IPS-11a (cell line): ENCODE data around the gene SEMA3F.
"Not testable (repeated sequence)": the region's sequence is repeated elsewhere in the genome, so short reads cannot be mapped to it uniquely, and the experiment has no call there.

Source experiments
- H3K4me3 ChIP-seq: one replicate; pipeline ENCODE4 v1.5.1; 2013; ENCODE audit warnings: low read depth, low read length, control low read depth

The SEMA3F gene

DNA sequence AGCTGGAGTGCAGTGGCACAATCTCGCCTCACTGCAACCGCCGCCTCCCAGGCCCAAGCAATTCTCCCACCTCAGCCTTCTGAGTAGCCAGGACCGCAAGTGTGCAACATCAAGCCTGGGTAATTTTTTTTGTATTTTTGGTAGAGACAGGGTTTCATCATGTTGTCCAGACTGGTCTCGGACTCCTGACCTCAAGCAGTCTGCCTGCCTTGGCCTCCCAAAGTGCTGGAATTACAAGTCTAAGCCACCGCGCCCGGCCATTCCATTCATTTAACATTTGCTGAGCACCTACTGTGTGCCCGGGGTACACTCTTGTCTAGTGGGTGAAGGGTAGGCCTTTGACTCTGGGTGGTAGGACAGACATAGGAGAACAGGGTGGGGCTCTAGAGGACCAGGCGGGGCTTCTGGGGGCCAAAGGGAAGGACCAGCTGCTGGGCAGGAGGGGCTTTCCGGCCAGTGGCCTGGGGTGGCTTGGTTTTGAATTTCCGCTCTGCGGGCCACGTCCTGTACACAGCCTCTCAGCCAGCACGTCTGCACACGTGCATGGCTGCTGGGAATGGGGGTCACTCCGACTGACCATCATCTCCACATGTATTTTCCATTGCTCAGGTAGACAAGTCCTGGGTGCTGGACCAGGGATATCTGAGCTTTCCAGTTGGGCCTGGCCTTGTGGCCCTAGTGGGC lies 52.4 kb downstream of the SEMA3F start:
- H3K4me3 ChIP-seq, result no peak overlapping the region

DNA sequence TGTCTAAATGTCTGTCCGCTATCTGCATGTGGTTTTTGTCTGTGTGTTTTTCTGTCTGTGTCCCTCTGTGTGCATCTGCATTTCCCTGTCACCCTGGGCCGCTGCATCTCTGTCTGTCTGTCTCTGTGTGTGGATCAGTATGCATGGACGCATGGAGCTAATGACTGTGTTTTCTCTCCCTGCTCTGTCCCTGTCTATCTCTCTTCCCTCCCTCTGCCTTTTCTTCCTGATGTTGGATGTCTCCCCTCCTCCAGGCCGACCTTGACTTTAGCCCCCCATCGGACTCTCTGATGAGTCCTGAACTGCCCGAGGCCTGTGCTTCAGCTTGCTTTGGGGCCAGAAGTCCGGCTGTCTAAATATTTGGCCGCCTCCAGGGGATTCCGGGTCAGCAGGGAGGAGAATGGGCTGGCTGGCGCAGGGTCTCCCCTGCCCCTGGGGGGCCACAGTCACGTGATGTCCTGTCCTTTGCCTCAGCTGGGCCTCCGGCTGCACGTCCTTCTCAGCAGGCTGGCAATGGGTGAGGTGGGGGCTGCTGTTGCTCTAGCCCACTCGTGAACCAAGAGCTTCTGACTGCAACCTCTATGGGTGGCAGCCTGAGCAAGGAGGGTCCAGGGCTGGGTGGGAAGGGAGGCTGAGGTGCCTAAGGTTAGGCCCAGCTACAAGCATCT lies 53.7 kb downstream of the SEMA3F start:
- no peak overlapping the region for H3K4me3 ChIP-seq

DNA sequence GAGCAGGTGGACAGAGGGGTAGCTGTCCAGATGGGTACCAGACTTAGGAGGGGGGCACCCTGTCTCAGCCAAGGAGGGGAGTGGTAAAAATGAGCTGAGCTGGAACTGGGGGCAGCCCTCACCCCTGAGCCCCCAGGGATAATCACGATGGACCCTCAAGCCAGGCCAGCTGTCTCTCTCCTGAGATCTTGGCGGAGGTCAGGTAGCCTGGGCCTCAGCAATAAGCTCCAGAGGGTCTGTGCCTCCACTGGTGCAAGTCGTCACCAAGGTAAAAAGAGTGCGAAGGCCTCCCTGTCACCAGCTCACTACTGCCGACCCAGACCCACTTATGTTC lies 55.0 kb downstream of the SEMA3F start:
- H3K4me3 ChIP-seq, result no peak overlapping the region

DNA sequence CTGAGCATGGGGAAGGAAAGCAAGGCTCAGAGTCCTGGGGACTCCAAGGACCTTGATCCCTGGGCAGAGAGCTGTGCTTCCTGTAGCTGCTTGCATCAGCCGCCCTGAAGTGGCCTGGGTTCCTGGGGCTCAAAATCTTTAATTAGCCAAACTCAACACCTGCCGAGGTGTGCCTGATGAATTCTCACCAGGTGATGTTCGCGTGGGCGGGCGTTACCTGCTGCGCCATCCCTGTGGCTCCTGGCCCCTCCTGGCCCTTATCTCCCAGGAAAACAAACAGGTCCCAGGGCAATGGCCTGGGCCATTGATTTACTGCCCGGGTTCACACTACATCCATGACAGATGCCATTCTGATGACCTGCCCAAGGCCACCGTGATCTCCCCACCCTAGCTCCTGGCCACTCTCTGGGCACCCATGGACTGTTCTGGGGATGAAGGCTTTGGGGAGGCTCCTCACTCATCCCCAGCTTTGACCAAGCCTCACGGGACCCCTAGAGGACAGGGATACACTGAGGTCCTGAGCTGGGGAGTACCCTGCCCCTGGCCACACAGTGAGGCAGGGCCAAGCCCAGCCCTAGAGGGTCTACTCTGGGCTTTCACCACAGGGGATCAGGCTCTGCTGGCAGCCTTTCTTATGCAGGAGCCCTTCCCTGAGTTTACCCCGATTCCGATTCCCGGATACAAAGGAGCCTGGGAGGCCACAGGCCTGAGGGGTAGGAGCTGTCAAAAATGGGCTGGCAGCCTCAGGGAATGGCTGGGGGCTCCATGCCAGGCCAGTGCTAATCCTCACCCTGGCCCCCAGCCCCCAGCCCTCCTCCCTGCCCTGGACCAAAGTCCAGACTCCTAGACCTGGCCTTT lies 55.6 kb downstream of the SEMA3F start:
- no peak overlapping the region for H3K4me3 ChIP-seq

DNA sequence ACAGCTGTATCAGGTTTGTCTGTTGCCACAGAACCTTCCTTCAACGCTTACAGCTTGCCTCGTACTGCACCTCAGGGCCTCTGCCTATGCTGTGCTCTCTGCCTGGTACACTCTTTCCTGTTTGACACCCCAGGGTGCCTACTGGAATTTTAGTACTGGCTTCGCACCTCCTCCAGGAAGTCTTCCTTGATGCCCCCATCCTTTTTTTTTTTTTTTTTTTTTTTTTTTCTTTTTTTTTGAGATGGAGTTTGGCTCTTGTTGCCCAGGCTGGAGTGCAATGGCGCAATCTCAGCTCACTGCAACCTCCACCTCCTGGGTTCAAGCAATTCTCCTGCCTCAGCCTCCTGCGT lies 56.2 kb downstream of the SEMA3F start:
- H3K4me3 ChIP-seq, result not testable (repeated sequence)

DNA sequence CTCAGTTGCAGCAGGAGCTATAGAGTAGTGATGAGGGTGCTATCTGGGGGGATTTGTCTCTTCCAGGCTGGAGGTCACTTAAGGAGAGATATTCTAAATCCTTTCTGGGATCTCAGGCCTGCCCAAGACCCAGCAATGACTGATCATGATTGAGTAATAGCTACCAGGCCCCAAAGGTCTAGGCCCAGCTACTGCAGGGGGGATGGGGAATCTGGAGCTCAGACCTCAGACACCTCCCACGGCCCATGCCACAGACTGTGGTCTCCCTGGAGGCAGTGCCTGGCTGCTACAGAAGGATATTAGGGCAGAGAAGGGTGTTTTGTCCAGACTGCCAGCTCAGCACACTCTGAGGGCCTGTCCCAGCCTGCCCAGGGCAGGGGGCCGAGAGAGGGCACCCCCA lies 56.8 kb downstream of the SEMA3F start:
- H3K4me3 ChIP-seq, result no peak overlapping the region

DNA sequence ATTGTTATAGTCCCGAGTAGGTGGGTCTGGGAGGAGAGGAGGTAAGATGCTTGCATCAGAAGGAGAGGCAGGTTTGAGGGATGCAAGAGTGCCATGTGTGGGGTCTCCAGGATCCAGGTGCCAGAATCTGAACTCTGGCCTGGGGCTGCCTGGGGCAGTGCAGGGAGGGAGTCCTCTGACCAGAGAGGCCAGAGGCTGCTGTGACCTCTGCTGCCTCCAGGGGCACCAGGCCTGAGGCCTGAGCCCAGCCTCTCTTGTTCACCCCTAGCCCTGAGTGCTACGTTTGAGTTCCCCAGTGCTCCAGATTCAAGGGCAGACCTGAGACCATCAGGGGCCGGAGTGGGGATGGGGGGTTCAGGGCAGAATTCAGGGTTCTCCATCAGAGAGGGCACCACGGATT lies 57.4 kb downstream of the SEMA3F start:
- H3K4me3 ChIP-seq, result no peak overlapping the region

DNA sequence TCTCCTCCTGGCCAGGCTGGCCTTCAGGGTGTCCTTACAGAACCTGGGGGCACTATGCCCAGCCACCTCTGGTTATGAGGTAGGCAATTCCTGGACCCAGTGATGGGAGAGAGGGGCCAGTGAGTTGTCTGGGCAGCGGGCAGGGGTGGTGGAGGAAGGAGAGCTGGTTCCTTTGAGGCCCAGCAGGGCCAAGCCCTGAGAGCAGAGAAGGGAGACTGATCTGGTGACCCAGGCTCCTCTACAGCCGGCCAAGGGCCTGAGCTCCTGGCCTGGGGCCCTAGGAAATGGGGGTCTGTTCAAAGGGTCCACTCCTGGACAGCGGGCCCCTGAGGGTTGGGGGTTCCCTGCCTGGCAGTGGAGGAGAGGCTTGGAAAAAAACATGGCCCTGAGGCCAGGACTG lies 57.8 kb downstream of the SEMA3F start:
- no peak overlapping the region for H3K4me3 ChIP-seq

DNA sequence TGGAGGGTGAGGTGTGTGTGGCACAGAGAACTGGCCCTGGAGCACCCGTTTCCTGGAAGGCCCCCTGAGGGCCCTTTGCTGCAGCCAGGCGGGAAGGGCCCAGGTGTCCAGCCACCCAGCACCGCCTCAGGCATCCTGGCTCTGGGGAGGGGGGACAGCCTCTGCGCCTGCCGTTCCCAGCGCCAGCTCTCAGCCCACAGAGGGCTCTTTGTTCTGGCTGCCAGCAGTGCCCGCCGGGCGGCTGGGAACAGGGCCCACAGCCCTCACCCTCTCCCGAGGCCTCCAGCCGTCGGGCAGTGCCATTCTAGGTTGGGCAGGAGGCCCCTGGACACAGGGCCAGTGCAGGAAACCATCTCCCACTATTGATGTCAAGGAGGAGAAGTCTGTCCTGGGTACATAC lies 58.2 kb downstream of the SEMA3F start:
- no peak overlapping the region for H3K4me3 ChIP-seq

DNA sequence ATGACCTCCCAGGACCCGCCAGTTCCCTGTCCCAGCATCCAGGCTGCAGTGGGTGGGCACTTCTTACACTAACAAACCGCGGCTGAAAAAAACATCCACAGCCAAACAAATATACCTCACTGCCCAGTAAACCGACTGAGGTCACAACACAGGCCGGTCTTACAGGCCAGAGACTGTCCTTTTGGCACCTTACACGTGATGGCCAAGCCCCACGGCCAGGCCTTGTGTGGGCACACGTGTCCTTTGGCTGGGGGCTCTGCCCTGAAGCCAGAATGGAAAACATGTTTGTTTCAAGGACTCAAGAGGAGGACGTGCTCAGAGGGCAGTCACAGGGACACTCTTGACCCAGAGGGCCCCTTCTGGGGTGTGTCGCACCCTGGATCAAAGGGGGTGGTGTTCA lies 59.7 kb downstream of the SEMA3F start:
- H3K4me3 ChIP-seq, result no peak overlapping the region

DNA sequence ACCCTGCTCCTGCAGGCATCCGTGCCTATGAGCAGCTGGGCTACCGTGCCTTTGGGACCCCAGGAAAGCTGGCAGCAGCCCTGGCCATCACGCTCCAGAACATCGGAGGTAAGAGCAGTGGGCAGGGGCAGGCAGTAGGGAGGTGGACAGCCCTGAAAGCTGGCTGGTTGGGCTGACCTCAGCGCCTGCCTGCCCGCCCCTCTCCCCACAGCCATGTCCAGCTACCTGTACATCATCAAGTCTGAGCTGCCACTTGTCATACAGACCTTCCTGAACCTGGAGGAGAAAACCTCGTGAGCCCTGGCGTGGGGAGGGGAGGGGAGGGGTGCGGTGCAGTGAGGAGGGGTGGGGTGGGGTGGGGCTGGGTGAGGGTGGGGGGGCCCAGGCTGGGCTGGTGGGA lies 60.4 kb downstream of the SEMA3F start:
- no peak overlapping the region for H3K4me3 ChIP-seq

DNA sequence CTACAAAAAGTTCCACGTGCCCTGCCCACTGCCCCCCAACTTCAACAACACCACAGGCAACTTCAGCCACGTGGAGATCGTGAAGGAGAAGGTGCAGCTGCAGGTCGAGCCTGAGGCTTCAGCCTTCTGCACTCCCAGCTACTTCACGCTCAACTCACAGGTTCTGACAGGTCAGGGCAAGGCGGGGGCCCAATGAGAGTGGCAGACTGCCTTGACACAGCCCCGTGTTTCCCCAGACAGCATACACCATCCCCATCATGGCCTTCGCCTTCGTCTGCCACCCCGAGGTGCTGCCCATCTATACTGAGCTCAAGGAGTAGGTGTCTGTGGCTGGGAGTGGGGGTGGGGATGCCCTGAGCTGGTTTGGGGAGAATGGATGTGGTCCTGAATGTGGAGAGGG lies 62.6 kb downstream of the SEMA3F start:
- no peak overlapping the region for H3K4me3 ChIP-seq

DNA sequence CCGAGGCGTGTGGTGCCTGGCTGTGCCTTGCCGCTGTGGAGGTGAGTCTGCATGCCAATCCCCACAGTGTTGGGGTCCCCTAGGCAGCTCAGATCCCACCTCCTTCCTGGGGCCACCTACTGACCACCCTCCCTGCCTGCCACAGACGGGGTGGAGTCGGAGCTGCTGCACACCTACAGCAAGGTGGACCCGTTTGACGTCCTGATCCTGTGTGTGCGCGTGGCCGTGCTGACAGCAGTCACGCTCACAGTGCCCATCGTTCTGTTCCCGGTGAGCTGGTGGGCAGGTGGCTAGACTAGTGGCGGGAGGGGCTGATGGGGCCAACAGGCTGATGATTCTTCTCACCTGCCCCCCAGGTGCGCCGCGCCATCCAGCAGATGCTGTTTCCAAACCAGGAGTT lies 63.3 kb downstream of the SEMA3F start:
- no peak overlapping the region for H3K4me3 ChIP-seq

DNA sequence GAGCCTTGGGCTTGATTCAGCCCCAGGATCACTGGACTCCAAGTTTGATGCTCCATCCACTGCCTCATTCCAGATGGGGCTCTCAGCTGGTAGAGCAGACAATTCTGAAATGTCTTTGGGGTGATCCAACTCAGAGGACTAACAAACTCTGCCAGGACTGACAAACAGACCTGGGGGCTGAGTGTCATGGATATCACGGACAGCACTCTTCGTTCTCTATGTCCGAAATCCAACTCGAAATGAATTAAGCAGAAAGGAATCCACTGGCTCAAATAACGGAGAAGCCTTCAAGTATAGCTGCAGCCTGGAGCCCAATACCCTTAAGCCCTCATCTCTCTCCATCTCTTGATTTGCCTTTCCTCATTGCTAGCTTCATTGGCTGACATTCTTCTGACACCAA lies 64.2 kb downstream of the SEMA3F start:
- no peak overlapping the region for H3K4me3 ChIP-seq

DNA sequence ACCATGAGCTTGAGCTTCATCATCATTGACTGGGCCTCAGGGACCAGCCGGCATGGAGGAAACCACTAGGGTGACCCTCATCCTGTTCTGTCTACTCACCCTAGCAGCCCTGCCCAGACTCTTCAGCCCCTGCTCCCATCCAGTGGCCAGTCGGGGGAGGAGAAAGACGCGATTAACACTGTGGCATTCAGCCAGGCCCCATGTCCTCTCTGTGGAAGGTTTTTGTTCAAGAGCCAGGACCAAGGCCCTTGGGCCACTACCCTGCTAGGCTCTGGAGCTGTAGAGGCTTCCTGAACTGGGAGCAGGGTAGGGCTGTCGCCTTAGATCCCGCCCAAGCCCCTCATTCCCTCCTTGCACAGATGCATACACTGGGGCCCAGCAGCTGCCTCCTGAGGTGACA lies 65.0 kb downstream of the SEMA3F start:
- H3K4me3 ChIP-seq, result no peak overlapping the region

DNA sequence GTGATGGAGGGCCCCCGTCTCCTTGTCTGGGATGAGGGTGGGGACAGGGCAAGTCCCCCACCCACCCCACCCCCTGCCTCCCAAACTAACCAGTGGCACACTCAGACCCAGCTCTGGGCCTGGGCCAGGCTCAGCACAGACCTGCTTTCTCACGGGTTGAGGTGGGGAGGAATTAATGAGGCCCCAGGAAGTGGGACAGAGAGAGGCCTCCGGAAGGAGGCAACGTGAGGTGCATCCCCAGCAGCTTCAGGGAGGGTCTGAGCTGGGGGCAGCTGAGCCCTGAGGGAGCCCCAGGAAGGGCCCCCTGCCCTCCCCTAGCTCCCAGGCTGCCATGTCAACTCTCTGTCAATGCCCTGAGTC lies 65.9 kb downstream of the SEMA3F start:
- H3K4me3 ChIP-seq, result no peak overlapping the region

DNA sequence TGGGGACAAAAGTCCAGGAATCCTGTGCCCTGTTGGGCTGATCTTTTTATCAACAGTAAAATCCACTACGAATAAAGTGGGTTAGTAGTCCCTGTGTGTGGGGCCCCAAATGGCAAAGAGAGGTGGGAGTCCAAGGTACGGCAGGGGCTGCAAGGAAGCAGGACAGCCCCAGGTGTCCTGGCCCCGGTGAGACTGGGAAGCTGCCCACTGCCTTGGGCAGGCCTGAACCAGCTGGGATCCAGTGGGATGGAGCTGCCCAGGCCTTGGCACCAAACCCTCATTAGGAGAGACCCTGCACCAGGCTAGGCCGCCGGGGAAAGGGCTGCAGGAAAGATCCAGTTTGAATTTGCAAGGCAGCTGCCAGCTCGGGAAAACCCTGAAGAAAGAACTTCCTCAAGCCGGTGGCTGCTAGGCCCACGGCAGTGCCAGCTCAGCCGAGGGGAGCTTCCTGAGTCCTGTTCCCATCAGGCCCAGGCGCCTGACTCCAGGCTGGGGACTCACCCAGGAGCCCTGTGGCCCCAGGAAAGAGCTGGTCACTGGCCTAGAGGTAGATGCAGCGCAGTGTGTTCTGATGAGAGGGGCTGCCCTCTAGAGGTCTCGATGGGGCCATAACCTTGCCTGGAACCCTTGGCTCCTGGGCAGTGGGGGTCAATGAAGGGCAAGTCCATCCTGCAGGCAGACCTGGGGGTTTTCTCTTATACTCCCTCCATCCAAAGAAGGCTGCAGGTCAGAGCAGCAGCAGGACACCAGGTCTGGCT lies 66.5 kb downstream of the SEMA3F start:
- H3K4me3 ChIP-seq, result no peak overlapping the region

DNA sequence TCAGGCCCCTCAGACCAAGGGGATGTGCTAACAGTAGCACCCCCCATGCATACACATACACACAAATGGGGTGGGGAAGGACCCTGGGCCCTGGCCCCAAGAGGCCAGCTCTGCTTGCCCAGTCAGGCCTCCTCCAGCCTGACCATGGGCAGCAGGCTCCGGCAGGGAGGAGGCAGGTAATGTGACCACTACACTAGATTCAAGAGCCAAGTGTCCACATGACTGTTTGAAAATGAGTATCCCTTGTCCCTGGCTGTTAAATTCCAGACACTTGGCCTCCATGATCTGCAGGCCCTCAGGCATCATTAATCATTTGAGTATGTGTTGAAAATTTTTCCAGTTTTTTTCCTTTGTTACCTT lies 67.0 kb downstream of the SEMA3F start:
- H3K4me3 ChIP-seq, result no peak overlapping the region

DNA sequence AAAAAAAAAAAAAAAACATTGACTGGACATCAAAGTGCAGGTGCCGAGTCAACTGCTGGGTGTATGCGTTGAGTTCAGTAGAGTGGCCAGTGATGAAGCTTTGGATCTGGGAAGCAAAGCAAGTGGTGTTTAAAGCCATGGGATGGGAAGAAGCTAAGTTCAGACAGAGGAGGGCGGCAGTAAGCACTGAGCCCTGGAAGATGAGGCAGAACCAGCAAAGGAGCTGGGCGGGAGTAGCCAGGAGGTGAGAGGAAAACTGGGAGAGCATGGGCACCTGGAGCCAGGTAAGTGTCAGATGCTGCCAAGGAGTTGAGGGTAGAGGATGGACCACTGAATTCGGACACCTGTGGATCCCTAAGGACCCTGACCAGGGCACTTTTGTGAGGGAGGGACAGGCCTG lies 69.5 kb downstream of the SEMA3F start:
- H3K4me3 ChIP-seq, result no peak overlapping the region

DNA sequence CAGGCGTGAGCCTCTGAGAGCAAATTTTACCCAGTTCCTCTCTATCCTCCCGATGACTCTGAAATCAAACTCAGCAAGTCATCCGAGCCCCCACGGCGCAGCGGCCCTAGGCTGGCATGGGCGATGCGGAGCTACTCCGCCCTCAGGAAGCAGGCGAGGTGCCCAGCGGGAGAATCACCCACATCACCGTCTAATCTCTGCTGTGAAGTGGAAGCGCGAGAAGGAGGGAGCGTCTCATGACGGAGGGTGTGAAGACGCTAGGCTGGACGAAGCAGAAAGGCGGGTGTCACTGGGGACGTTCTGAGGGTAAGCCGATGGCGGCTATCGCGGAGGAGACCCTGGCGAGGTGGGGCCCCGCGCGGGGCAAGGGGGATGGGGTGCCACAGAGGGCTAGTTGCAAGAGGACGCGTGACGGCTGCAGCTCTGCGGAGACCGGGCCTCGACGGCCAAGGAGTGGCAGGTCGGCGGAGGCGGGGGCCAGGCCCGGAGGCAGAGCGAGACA lies 71.8 kb downstream of the SEMA3F start:
- peak overlapping the region; percentile 28 for H3K4me3 ChIP-seq

DNA sequence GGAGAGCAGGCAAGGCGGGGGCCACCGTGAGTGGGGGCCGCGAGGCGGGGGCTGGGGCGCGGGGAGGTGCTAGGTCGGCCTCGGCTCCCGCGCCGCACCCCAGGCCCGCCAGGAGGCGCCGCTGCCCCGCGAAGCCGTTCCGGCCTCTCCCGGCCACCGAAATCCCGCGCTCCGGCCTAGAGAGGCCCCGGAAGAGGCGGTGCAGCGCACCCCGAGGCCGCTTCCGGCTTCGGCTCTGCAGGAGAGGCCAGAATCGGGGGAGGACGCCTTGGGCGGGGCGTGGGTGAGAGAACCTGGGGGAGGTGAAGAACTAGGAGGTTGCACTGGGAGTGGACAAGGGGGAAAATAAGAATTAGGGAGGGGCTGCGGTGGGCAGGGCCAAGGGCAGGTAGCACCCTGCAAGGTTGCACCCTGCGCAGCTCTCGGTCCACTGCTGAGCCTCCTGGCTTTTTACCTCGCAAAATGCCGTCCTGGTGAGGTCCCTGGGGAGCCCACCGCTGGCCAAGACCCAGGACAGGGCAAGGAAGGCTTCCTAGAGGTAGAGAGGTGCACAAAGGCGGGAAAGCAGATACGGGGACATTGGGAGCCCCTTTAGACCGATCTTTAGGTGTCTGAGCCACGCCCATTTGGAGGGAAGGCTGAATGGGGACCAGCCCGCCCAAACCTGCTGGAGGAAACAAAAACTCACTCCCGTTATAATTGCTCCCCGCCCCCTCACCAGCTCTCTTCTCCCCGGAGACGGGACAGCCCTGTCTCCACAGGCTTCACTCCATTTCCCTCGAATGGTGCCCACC lies 72.5 kb downstream of the SEMA3F start:
- H3K4me3 ChIP-seq, result peak overlapping the region; percentile 72
